HTERT RPE-1 (cell line): ENCODE data around the gene HIRA.

Experiments used
- in situ Hi-C: fragments of 300-500 bp; cut with MboI; formaldehyde crosslinking; loops from 4 replicates; pipeline ENCODE4 v1.14.3; 2020; ENCODE audit warnings: low sequenced_read_pairs

Gene HIRA

GRCh38 chr22:19411690-19412045 lies 19.9 kb downstream of the HIRA start:
- in situ Hi-C loops = no loop called here

- in situ Hi-C loops = no loop called here
These were observed 20.4 kb downstream of the HIRA start for GRCh38 chr22:19410941-19411689.

GRCh38 chr22:19407649-19408606 lies 23.6 kb downstream of the HIRA start:
- in situ Hi-C loops = no loop called here

- in situ Hi-C loops = no loop called here
These were observed 24.7 kb downstream of the HIRA start for GRCh38 chr22:19406846-19407245.

GRCh38 chr22:19406281-19406811 lies 25.2 kb downstream of the HIRA start:
- in situ Hi-C loops = no loop called here

DNA sequence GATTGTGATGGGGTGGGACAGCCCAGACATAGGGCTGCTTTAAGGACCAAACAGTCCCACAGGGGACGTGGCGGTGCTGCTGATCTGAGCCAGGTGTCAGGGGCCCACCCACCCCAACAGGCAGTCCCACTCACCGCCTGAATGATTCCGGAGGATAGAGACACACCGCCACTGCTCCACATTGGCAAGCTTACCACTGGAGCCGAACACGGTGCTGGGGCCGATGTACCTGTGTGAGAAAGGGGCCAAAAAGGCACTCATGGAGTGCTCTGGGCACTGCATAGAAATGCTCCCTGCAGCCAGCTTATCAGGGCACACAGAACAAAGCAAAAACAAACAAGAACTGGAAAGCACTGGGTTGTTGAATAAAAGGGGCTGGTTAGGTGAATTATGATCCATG lies 25.9 kb downstream of the HIRA start:
- in situ Hi-C loops = no loop called here

- in situ Hi-C loops = no loop called here
These were observed 26.4 kb downstream of the HIRA start for GRCh38 chr22:19405133-19405532.

DNA sequence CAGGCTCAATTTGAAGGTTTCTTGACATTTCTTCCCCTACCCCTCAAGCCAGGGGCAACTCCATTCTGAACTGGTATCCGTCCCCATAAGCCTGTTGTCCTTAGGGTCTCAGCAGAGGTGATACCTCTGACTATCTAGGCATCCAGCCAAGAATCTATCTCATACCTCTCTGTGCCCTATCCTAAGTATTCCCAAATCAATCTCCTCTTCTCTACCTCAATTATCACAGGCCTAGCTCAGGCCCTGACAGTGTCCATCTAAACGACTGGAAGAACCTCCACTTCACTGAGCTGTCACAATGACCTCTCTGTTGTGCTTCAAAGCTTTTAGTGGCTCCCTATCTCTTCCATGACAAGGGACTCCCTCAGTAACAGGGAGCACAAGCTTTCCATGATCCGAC lies 26.9 kb downstream of the HIRA start:
- in situ Hi-C loops = no loop called here

- in situ Hi-C loops = no loop called here
These were observed 28.8 kb downstream of the HIRA start for GRCh38 chr22:19402642-19403191.

DNA sequence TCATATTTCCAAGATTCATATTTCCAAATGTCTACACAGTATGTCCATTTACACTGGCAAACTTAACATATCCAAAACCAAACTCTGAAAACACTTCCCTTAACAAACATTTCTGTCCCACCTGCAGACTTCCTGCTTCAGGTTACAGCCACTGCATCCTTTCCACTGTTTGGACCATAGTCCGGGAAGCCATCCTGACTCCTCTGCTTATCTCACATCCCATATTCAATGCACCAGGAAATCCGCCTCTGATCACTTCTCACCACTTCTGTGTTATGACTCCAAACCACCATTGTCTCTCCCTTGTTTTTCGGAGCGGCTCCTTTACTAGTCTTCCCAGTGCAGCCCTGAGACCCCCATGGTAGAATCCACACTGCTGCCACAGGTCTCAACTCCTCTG lies 30.1 kb downstream of the HIRA start:
- in situ Hi-C loops = no loop called here

- in situ Hi-C loops = no loop called here
These were observed 30.7 kb downstream of the HIRA start for GRCh38 chr22:19400881-19401280.

- in situ Hi-C loops = no loop called here
These were observed 32.9 kb downstream of the HIRA start for GRCh38 chr22:19398652-19399051.

- in situ Hi-C loops = no loop called here
These were observed 33.3 kb downstream of the HIRA start for GRCh38 chr22:19398206-19398605.

GRCh38 chr22:19397734-19398104 lies 33.8 kb downstream of the HIRA start:
- in situ Hi-C loops = no loop called here

GRCh38 chr22:19396934-19397733 lies 34.4 kb downstream of the HIRA start:
- in situ Hi-C loops = no loop called here

DNA sequence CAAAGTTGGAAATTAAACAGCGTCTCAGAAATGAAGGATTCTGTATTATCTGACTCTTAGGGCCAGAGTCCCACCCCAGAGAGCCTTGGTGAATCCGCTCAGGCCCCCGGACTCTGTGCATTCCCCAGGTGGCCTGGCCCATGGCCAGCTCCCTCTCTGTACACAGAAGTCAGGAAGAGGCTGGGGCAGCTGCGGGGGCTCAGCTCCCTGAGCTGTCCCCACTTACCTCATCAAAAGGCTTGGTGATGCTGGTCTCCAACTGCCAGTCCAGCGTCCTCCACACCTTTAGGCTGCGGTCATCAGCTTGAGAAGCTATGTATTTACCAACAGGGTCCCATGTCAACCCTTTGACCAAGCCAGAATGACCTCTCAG lies 35.0 kb downstream of the HIRA start:
- in situ Hi-C loops = no loop called here

DNA sequence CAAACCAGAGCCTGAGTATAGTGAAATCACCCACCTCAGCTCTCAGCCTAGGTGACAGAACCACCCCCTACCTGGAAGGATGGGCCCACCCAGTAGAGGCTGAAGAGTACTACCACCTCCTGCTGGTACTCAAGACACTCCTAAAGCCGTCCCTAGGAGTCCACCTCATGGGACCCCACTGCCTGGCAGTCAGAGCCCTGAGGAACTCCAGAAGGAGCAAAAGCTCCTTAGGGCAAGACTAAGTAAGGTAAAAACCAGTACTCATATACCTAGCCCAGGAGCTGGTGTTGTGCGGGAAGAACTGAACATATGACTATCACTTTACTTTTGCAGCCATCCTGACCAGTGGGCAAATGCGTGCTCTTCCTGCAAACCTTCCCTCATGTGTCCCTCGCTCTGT lies 36.3 kb downstream of the HIRA start:
- in situ Hi-C loops = no loop called here

DNA sequence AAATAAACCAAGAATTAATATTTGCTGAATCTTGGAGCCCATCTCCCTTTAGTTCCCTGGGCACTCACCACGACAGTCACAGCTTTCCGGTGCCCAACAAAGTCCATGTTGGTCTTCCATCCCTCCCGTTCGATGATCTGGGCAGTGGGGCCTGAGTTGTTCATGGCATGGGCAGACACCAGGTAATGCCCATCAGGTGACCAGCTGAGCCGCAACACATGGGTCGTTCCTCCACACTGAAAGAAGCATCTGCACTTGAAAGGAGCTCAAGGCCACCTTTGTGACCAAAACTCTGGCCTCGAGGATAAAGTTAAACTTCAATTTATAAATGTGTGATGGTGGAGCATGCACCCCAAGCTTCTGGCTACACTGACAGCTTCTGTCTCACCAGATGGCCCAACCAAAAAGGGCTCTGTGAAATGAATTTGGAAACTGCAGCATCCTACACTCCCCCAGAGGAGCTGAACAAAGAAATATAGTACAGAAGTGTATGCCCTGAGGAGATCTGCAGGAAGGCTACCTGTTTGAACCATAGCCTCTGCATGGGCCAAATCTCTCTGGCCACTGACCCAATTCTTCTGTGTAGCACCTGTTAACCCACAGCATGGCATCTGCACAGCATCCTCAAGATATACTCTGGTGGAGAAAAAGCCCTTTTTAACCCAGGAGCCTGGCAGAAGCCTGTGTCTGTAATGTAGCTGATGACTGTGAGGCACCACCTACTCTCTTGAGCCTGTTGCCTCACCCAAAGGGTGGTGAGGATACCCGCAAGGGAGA lies 37.1 kb downstream of the HIRA start:
- in situ Hi-C loops = no loop called here

- in situ Hi-C loops = no loop called here
These were observed 37.8 kb downstream of the HIRA start for GRCh38 chr22:19393704-19394103.

- in situ Hi-C loops = no loop called here
These were observed 44.0 kb downstream of the HIRA start for GRCh38 chr22:19387575-19387974.
